Omental fat pad (tissue), 4 donors: ENCODE data around the gene CFAP73. TPM values are rescaled to one million over a fixed set of nuclear protein-coding genes. Genes with fewer than 3 reads are reported as not detected.
"Not testable (repeated sequence)": the region's sequence is repeated elsewhere in the genome, so short reads cannot be mapped to it uniquely, and the experiment has no call there.

Source experiments
- ATAC-seq: fragments of 150-250 bp; one replicate; pipeline ENCODE4 v1.9.1; 2016; ENCODE audit warnings: mild to moderate bottlenecking, moderate library complexity; ENCODE audit not compliant: low FRiP score
- DNase-seq: peaks from one replicate; pipeline ENCODE4 v3.0.0-alpha.2; 2019; ENCODE audit warnings: low spot score
- CTCF ChIP-seq, 3 donors: fragments of 450-650 bp; IDR thresholded peaks; one replicate each; pipeline ENCODE4 v1.5.1; 2016 to 2017; ENCODE audit warnings: antibody characterized with exemption in 3 of 3, mild to moderate bottlenecking in 3 of 3, moderate library complexity in 2 of 3
- total RNA-seq, 4 donors: library from RNA; depleted of rRNA; stranded (reverse); fragments of >200 nt; gene quantifications; one replicate each; pipeline ENCODE4 v1.1.0, GENCODE V29; 2016

The CFAP73 gene
- total RNA-seq, 4 donors from 2014 or later, result not detected

DNA sequence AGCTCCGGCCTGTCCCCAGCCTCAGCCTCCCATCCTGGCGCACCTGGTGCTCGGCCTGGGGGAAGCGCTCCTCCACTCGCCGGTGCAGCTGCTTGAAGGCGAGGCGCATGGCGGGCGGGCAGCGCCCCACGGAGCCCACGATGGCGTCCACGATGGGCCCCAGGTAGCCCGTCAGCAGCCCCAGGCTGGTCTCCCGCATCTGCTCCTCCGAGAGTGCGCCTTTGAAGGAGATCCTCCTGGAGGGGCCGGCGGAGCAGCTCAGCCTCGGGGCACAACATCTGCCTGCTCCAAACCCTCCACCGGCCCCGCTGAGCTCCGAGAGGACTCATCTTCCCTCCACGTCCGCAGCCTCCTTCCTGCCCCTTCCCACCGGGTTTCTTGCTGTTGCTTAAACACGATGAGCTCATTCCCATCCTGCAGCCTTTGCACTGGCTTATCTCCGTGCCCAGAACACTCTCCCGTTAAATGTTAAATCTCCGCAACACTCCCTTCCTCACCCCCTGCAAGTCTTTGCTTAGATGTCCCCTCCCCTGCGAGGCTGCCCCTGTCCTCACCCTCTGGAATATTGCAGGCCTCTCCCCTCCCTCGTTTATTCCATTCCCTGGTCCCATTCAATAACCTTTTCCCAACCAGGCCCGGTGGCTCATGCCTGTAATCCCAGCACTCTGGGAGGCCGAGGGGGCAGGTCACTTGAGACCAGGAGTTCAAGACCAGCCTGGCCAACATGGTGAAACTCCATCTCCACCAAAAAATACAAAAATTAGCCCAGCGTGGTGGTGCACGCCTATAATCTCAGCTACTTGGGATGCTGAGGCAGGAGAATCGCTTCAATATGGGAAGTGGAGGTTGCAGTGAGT, 37.3 kb upstream of the CFAP73 start:
- DNase-seq (no peak), ATAC-seq (no peak)
- TF ChIP-seq CTCF (IDR thresholded peaks at IDR 0.05), result no peak

GRCh38 chr12:113113397-113113796, 36.1 kb upstream of the CFAP73 start:
- DNase-seq (no peak), ATAC-seq (no peak)
- TF ChIP-seq CTCF (IDR thresholded peaks at IDR 0.05), result no peak

DNA sequence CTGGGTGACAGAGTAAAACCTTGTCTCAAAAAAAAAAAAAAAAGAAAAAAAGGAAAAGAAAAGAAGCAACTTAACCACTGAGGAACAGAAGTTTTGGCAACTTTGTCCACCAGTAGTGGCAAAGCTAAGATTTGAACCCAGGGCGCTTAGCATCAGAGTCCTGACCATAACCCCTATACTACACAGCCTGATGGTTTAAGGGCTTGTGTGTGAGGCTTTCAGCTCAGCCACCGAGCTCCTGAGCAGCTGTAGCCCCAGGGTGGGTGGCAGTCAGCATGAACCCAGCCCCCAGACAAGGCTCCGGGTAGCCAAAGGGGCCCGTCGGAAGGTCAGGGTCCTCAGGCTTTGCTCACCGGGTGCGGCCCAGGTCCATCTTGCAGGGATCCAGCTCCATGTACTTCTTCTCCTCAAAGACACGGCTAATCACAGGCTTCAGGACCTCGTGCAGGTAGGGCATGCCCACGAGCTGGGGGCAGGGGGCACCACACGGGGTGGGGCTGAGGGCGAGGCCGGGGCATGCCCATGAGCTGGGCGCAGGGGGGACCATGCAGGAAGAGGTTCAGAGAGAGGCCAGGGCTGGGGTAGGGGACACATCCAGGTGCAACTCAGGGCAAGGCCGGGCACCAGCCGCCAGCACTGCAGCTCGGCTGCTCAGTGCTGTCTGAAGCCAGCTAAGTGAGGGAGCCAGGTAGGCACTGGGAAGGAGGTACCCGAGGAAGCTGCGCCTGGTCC, 34.9 kb upstream of the CFAP73 start:
- ATAC-seq, result no peak
- DNase-seq, result no peak
- TF ChIP-seq CTCF (IDR thresholded peaks at IDR 0.05), result no peak

DNA sequence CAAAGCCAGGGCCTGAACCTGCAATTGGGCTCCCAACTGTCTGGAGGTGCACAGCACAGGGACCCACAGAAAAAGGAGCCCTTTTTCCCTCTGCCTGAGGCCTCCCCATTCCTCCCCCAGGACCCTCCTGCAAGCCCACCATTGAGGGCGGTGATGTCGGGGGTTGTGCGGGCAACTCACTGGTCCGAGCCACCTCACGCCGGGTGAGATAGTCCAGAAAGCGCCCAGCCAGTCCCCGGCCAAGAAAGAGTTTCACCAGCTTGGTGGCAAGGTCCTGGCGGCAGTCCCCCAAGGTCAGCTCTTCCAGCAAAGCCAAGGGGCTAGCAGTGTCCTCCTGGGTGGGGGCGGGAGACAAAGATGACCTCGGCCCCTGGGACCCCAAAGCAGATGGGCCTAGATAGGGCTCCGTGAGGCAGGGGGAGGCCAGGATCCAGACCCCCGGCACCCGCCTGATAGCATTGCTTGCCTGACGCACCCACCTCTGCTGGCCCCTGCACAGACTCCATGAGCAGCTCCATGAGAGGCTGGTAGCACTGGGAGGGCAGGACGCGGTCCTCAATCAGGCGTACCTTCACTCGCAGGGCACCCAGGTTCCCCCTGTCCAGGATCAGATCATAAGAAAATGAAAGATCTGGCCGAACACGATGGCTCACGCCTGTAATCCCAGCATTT, 33.9 kb upstream of the CFAP73 start:
- TF ChIP-seq CTCF (IDR thresholded peaks at IDR 0.05), result no peak
- DNase-seq, result no peak

DNA sequence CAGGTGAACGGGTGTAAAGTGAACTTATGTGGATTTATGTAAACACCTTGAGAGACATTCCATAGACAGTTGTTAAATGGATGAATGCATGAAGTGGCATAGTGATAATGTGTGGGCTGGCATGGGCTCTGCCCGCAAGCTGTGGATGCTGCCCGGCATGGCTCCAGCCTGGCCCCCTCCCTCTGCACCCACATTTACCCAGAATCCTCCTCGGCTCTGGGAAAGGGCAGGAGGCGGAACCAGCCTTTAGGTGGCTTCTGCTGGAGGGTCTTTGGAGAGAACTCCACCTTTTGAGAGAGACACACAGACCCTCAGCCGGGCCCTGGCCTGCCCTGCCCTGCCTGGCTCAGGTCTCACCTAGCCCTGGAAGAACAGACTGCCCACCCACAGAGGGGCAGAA, 32.6 kb upstream of the CFAP73 start:
- no peak for TF ChIP-seq CTCF (IDR thresholded peaks at IDR 0.05)
- ATAC-seq (no peak), DNase-seq (no peak)

More for the DNA sequence above, 33.9 kb upstream of the CFAP73 start:
- ATAC-seq, result no peak

DNA sequence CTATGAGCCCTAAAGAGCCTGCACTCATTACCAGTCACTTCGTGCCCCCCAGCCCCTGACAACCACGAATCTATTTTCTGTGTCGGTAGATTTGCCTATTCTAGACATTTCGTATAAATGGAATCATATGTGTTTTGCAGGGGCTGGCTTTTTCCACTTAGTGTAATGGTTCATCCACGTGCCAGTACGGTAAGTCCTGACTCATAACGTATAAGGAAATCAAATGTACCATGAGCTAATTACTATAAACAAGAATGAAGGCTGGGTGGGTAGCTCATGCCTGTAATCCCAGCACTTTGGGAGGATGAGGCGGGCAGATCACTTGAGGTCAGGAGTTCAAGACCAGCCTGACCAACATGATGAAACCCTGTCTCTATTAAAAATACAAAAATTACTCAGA, 31.8 kb upstream of the CFAP73 start:
- not testable (repeated sequence) for DNase-seq, ATAC-seq

GRCh38 chr12:113118142-113118541, 31.4 kb upstream of the CFAP73 start:
- TF ChIP-seq CTCF (IDR thresholded peaks at IDR 0.05), result no peak
- ATAC-seq (no peak), DNase-seq (no peak)
